Astrocyte of the spinal cord (primary cell): Measurements from ENCODE around the gene SLC38A2.

Source experiments
- DNase-seq: peaks from one replicate; pipeline ENCODE4 v3.0.0; 2011; ENCODE audit warnings: low read depth, low spot score
- H3K4me3 ChIP-seq: 2 replicates; pipeline ENCODE4 v1.5.1; 2011; ENCODE audit warnings: low read depth, mild to moderate bottlenecking, low read length, moderate library complexity
- CTCF ChIP-seq: IDR thresholded peaks from 2 replicates; pipeline ENCODE4 v1.5.1; 2012; ENCODE audit warnings: low read depth, mild to moderate bottlenecking, low read length, inconsistent platforms
- in situ Hi-C: cut with HindIII; loops from 2 replicates; pipeline ENCODE4 v1.10.0; 2017; ENCODE audit warnings: low sequenced_read_pairs

SLC38A2 gene

GRCh38 chr12:46365951-46366379 lies 6.6 kb downstream of the SLC38A2 start:
- H3K4me3 ChIP-seq, result no peak overlapping the region
- peak; percentile 28 for DNase-seq
- no peak for TF ChIP-seq CTCF
- in situ Hi-C loops, result no loop called here

- peak; percentile 83 for DNase-seq
- in situ Hi-C loops, result no loop called here
- no peak for TF ChIP-seq CTCF
- no peak overlapping the region for H3K4me3 ChIP-seq
These were observed 7.6 kb downstream of the SLC38A2 start for GRCh38 chr12:46364777-46365580.

GRCh38 chr12:46364300-46364696 lies 8.3 kb downstream of the SLC38A2 start:
- H3K4me3 ChIP-seq, result no peak overlapping the region
- TF ChIP-seq CTCF, result no peak
- no peak for DNase-seq
- in situ Hi-C loops, result no loop called here

GRCh38 chr12:46363582-46364299 lies 8.8 kb downstream of the SLC38A2 start:
- no peak for DNase-seq
- in situ Hi-C loops, result no loop called here
- TF ChIP-seq CTCF, result no peak
- H3K4me3 ChIP-seq, result no peak overlapping the region

GRCh38 chr12:46362895-46363581 lies 9.5 kb downstream of the SLC38A2 start:
- no peak for TF ChIP-seq CTCF
- no peak for DNase-seq
- in situ Hi-C loops, result no loop called here
- H3K4me3 ChIP-seq, result no peak overlapping the region

- no peak overlapping the region for H3K4me3 ChIP-seq
- DNase-seq, result no peak
- TF ChIP-seq CTCF, result no peak
- in situ Hi-C loops, result no loop called here
These were observed 10.9 kb downstream of the SLC38A2 start for GRCh38 chr12:46361667-46362034.
